Ascending aorta (tissue), 2 donors: Measurements from ENCODE around the gene RRAGD. TPM values are rescaled to one million over a fixed set of nuclear protein-coding genes. Genes with fewer than 3 reads are reported as not detected.

Experiments used
- DNase-seq, 2 donors: peaks; one replicate each; pipeline ENCODE4 v3.0.0-alpha.2; 2019; ENCODE audit warnings: low spot score in 2 of 2
- H3K27ac ChIP-seq, 2 donors: fragments of 200-600 bp; sonication (generic); one replicate each; pipeline ENCODE4 v1.5.1; 2016 to 2017; ENCODE audit warnings: mild to moderate bottlenecking in 1 of 2
- H3K27me3 ChIP-seq: fragments of 200-600 bp; sonication (generic); one replicate; pipeline ENCODE4 v1.5.1; 2017
- H3K36me3 ChIP-seq, 2 donors: fragments of 200-600 bp; sonication (generic); one replicate each; pipeline ENCODE4 v1.5.1; 2016
- H3K4me1 ChIP-seq, 2 donors: fragments of 200-600 bp; sonication (generic); one replicate each; pipeline ENCODE4 v1.5.1; 2016 to 2017; ENCODE audit warnings: mild to moderate bottlenecking in 1 of 2
- H3K4me3 ChIP-seq, 2 donors: fragments of 200-600 bp; sonication (generic); one replicate each; pipeline ENCODE4 v1.5.1; 2016 to 2017; ENCODE audit warnings: mild to moderate bottlenecking in 1 of 2
- H3K9me3 ChIP-seq, 2 donors: fragments of 200-600 bp; sonication (generic); one replicate each; pipeline ENCODE4 v1.5.1; 2016
- CTCF ChIP-seq, 3 experiments: fragments of 200-600 bp in 2 of 3; fragments of 450-650 bp in 1 of 3; sonication (generic) in 2 of 3; IDR thresholded peaks; one replicate each; pipeline ENCODE4 v1.5.1; 2016 to 2019; ENCODE audit warnings: antibody characterized with exemption in 3 of 3, mild to moderate bottlenecking in 1 of 3, moderate library complexity in 1 of 3
- intact Hi-C: fragments of 100-400 bp; cut with DNase I; formaldehyde crosslinking; loops from one replicate; pipeline ENCODE4 v1.15.1; 2023
- total RNA-seq: library from RNA; depleted of rRNA; stranded (reverse); fragments of >200 nt; gene quantifications from one replicate; pipeline ENCODE4 v1.1.0, GENCODE V29; 2016

The RRAGD gene
- total RNA-seq, 1 donor from 2014 or later, result 9.2 TPM

DNA sequence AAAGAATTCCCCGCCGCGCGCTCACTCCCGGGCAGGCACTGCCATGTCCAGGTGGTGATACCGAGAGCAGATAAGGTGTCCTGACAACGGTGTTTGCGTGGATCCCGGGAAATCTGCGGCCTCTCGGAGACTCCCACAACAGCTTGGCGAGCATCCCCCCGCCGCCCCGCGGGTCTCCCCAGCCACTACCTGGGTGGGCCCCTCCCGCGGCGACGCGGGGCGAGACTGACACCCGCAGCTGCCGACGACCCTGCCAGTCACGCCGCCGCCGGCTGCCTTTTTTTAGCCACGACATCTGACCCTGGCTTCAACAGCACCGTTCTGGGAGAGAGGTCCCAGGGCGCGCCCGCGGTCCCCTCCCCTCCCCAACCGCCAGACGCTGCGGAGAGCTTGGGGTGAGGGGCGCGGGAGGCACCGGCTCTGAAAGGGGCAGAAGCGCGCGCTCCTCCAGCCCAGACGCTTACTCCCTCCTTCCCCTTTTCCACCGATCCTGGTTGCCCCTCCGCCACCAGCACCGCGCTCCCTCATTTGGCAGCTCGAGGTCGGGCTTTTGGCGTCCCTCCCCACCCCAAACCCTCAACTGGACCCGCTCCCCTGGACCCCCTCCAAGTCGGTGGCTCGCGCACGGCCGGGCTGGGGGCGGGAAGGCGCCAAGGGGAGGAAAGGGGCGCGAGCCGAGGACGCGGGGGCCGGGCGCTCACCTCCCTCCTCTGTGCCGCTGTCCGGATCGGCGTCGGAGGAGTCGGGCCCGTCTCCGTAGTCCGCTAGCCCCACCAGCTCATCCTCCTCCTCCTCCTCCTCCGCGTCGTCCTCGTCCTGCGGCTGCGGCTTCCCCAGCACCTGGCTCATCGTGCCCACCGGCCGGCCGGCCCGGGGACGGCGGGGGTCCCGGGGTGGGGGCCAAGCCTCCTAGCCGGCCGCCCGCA is 665 bp downstream of the RRAGD start:
- intact Hi-C loops, result loop anchor here (2.0 kb wide), 1 partner anchor 39 kb away; no protein-coding TSS in a partner anchor
- no peak for TF ChIP-seq CTCF (IDR thresholded peaks at IDR 0.05)
- H3K4me3 ChIP-seq, result peak overlapping the region; percentile 74 to 94
- no peaks in the 10 kb centered on the region for H3K9me3 ChIP-seq
- H3K27me3 ChIP-seq, result no peaks in the 10 kb centered on the region
- DNase-seq, result peak in 1 of 2 donors; percentile 69
- H3K36me3 ChIP-seq, result no peaks in the 10 kb centered on the region
- no peaks in the 10 kb centered on the region for H3K4me1 ChIP-seq
- H3K27ac ChIP-seq, result peak overlapping the region; percentile 68 to 80

DNA sequence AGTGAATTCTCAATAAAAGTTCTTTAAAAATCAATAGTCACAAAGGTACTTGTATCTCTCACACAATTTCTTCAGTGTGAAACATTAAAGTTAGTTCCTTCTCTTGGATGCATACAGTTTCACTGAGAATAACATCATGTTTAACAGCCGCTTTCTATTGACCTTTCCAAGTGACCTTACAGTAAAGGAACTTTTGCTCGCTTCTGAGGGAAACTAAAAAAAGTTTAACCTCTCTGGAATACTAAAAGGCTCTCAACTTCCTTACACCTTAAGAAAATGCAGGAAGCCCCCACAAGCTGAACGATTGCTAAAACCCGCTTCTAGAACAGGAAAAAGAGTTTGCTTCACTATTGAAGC is 1.3 kb downstream of the RRAGD start:
- no peaks in the 10 kb centered on the region for H3K27me3 ChIP-seq
- no peaks in the 10 kb centered on the region for H3K36me3 ChIP-seq
- TF ChIP-seq CTCF (IDR thresholded peaks at IDR 0.05), result no peak
- peak overlapping the region; percentile 68 to 80 for H3K27ac ChIP-seq
- no peak for DNase-seq
- H3K9me3 ChIP-seq, result no peaks in the 10 kb centered on the region
- no peaks in the 10 kb centered on the region for H3K4me1 ChIP-seq
- H3K4me3 ChIP-seq, result peak overlapping the region; percentile 74 to 94
- intact Hi-C loops, result loop anchor here (2.0 kb wide), 1 partner anchor 38 kb away; no protein-coding TSS in a partner anchor

- Histone ChIP-seq H3K27me3 (no peaks in the 10 kb centered on the region), H3K27ac (peak overlapping the region; percentile 4 to 80), H3K4me3 (peak overlapping the region; percentile 74 to 94), H3K36me3 (no peaks in the 10 kb centered on the region), H3K9me3 (no peaks in the 10 kb centered on the region), H3K4me1 (no peaks in the 10 kb centered on the region)
- intact Hi-C loops, result loop anchor here (2.0 kb wide), 1 partner anchor 37 kb away; no protein-coding TSS in a partner anchor
- no peak for DNase-seq
- no peak for TF ChIP-seq CTCF (IDR thresholded peaks at IDR 0.05)
These were observed 1.8 kb downstream of the RRAGD start for GRCh38 chr6:89410231-89410761.

- Histone ChIP-seq H3K4me3 (no peak overlapping the region), H3K36me3 (no peaks in the 10 kb centered on the region), H3K9me3 (no peaks in the 10 kb centered on the region), H3K27me3 (no peaks in the 10 kb centered on the region), H3K4me1 (no peaks in the 10 kb centered on the region), H3K27ac (peak overlapping the region in 1 of 2 donors; percentile 0)
- no peak for TF ChIP-seq CTCF (IDR thresholded peaks at IDR 0.05)
- intact Hi-C loops, result loop anchor here (2.0 kb wide), 1 partner anchor 37 kb away; no protein-coding TSS in a partner anchor
- no peak for DNase-seq
These were observed 2.5 kb downstream of the RRAGD start for GRCh38 chr6:89409461-89410035.

DNA sequence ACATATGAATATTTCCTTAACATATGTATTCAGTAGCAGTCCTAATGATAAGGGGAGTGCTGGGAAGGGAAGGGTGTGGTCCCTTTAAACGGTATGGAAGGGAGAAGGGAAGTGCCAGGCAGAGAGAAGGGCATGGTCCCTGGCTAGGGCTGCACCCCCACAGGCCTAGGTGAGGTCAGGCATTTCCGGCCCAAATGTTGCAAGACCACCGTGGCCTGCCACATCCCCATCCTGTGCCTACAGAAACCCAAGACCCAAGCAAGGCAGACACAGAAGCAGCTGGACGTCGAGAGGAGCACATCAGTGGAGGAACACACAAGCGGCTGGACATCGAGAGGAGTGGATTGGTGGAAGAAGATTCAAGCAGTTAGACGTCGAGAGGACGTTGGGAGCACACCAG is 5.9 kb downstream of the RRAGD start:
- no peaks in the 10 kb centered on the region for H3K9me3 ChIP-seq
- H3K4me3 ChIP-seq, result no peak overlapping the region
- no peak for DNase-seq
- no peak overlapping the region for H3K27ac ChIP-seq
- intact Hi-C loops, result no loop called here
- TF ChIP-seq CTCF (IDR thresholded peaks at IDR 0.05), result no peak
- no peaks in the 10 kb centered on the region for H3K36me3 ChIP-seq
- no peaks in the 10 kb centered on the region for H3K4me1 ChIP-seq
- H3K27me3 ChIP-seq, result no peaks in the 10 kb centered on the region
